GM23248 (cell line): ENCODE measurements around the gene MGAT4A.

Source experiments
- EZH2 ChIP-seq: fragments of 200-600 bp; sonication (generic); IDR thresholded peaks from 2 replicates; pipeline ENCODE4 v1.6.1; 2018; ENCODE audit warnings: antibody characterized with exemption, mild to moderate bottlenecking; ENCODE audit not compliant: insufficient read depth, poor library complexity, severe bottlenecking
- EZH2phosphoT487 ChIP-seq: fragments of 200-600 bp; sonication (generic); IDR thresholded peaks from 2 replicates; pipeline ENCODE4 v1.6.1; 2018; ENCODE audit warnings: antibody characterized with exemption, moderate library complexity, mild to moderate bottlenecking, low read depth; ENCODE audit not compliant: insufficient read depth

DNA sequence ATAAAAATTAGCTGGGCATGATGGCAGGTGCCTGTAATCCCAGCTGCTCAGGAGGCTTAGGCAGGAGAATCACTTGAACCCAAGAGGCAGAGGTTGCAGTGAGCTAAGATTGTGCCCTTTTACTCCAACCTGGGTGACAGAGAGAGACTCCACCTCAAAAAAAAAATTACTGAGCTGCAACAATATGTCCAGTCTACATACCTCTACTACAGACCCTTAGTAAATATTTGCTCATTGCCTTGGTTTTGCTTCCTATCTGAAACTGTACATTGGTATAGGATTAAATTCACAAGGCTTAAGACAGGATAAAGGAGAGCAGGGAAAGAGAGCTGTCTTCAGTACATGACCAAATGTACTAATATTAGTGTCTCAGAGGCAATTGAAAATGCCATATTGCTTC lies 8.1 kb upstream of the MGAT4A start:
- TF ChIP-seq EZH2phosphoT487 (no peak), EZH2 (no peak)
